Nephron (organoid): ENCODE results near the gene CDC42BPB.

Source experiments
- H3K27ac Mint-ChIP-seq, 3 experiments: 2 replicates each; pipeline ENCODE4 v1.8.0; 2020; ENCODE audit warnings: mixed read lengths in 3 of 3, mild to moderate bottlenecking in 2 of 3, moderate library complexity in 1 of 3
- H3K27me3 Mint-ChIP-seq: 2 replicates; pipeline ENCODE4 v1.8.0; 2021; ENCODE audit warnings: low read depth, mild to moderate bottlenecking, moderate library complexity, mixed read lengths
- H3K36me3 Mint-ChIP-seq: 2 replicates; pipeline ENCODE4 v1.8.0; 2020; ENCODE audit warnings: low read depth, mixed read lengths
- H3K4me1 Mint-ChIP-seq: 2 replicates; pipeline ENCODE4 v1.8.0; 2020; ENCODE audit warnings: mixed read lengths
- H3K4me3 Mint-ChIP-seq, 3 experiments: 2 replicates each; pipeline ENCODE4 v1.8.0; 2020; ENCODE audit warnings: mild to moderate bottlenecking in 3 of 3, mixed read lengths in 3 of 3, moderate library complexity in 2 of 3
- H3K9me3 Mint-ChIP-seq: 2 replicates; pipeline ENCODE4 v1.8.0; 2020; ENCODE audit warnings: mixed read lengths
- CTCF ChIP-seq, 3 experiments: fragments of 200-600 bp; sonication (generic); IDR thresholded peaks; one replicate each; pipeline ENCODE4 v1.5.0; 2021; ENCODE audit warnings: antibody characterized with exemption in 3 of 3; ENCODE audit not compliant: unreplicated experiment in 3 of 3

The CDC42BPB gene

GRCh38 chr14:102926104-102926503 lies 131.2 kb downstream of the CDC42BPB start:
- no peak overlapping the region for H3K4me3 Mint-ChIP-seq
- H3K4me1 Mint-ChIP-seq: no peaks in the 10 kb centered on the region
- TF ChIP-seq CTCF (IDR thresholded peaks at IDR 0.05; ENCODE audit: unreplicated experiment in 3 of 3): no peak
- no peaks in the 10 kb centered on the region for H3K36me3 Mint-ChIP-seq
- no peak overlapping the region for H3K27ac Mint-ChIP-seq
- peaks cover 43% of the 10 kb centered on the region for H3K27me3 Mint-ChIP-seq
- H3K9me3 Mint-ChIP-seq: no peaks in the 10 kb centered on the region

- Mint-ChIP-seq H3K9me3 (no peaks in the 10 kb centered on the region), H3K36me3 (no peaks in the 10 kb centered on the region), H3K27me3 (peaks cover 38% of the 10 kb centered on the region), H3K4me3 (no peak overlapping the region), H3K27ac (no peak overlapping the region), H3K4me1 (no peaks in the 10 kb centered on the region)
- no peak for TF ChIP-seq CTCF (IDR thresholded peaks at IDR 0.05; ENCODE audit: unreplicated experiment in 3 of 3)
Measured at GRCh38 chr14:102925646-102926045, 131.7 kb downstream of the CDC42BPB start.

GRCh38 chr14:102924632-102925588 lies 132.4 kb downstream of the CDC42BPB start:
- no peak overlapping the region for H3K27ac Mint-ChIP-seq
- H3K9me3 Mint-ChIP-seq: no peaks in the 10 kb centered on the region
- peak in 1 of 3 experiments; percentile 17 for TF ChIP-seq CTCF (IDR thresholded peaks at IDR 0.05; ENCODE audit: unreplicated experiment in 3 of 3)
- H3K36me3 Mint-ChIP-seq: no peaks in the 10 kb centered on the region
- H3K27me3 Mint-ChIP-seq: peaks cover 37% of the 10 kb centered on the region
- no peak overlapping the region for H3K4me3 Mint-ChIP-seq
- H3K4me1 Mint-ChIP-seq: no peaks in the 10 kb centered on the region

- no peaks in the 10 kb centered on the region for H3K4me1 Mint-ChIP-seq
- H3K27me3 Mint-ChIP-seq: peaks cover 37% of the 10 kb centered on the region
- H3K4me3 Mint-ChIP-seq: no peak overlapping the region
- no peaks in the 10 kb centered on the region for H3K36me3 Mint-ChIP-seq
- no peaks in the 10 kb centered on the region for H3K9me3 Mint-ChIP-seq
- no peak overlapping the region for H3K27ac Mint-ChIP-seq
- TF ChIP-seq CTCF (IDR thresholded peaks at IDR 0.05; ENCODE audit: unreplicated experiment in 3 of 3): no peak
Measured at GRCh38 chr14:102923925-102924486, 133.3 kb downstream of the CDC42BPB start.

GRCh38 chr14:102923201-102923924 lies 134.0 kb downstream of the CDC42BPB start:
- no peak overlapping the region for H3K27ac Mint-ChIP-seq
- no peak overlapping the region for H3K4me3 Mint-ChIP-seq
- no peaks in the 10 kb centered on the region for H3K9me3 Mint-ChIP-seq
- no peaks in the 10 kb centered on the region for H3K4me1 Mint-ChIP-seq
- peaks cover 32% of the 10 kb centered on the region for H3K27me3 Mint-ChIP-seq
- H3K36me3 Mint-ChIP-seq: no peaks in the 10 kb centered on the region
- no peak for TF ChIP-seq CTCF (IDR thresholded peaks at IDR 0.05; ENCODE audit: unreplicated experiment in 3 of 3)
